Astrocyte (in vitro differentiated cells and primary cell): ENCODE results near the gene CLDN2. TPM values are rescaled to one million over a fixed set of nuclear protein-coding genes. Genes with fewer than 3 reads are reported as not detected.

Source experiments
- DNase-seq: peaks from one replicate; pipeline ENCODE4 v3.0.0-alpha.2; 2010; ENCODE audit warnings: low read depth
- FAIRE-seq: peaks from 2 replicates; lab custom pipeline; 2011; peaks lifted over from hg19 to GRCh38; lab: Jason Lieb, UNC
- H2AFZ ChIP-seq: 2 replicates; pipeline ENCODE4 v1.6.0; 2012; ENCODE audit warnings: low read depth, low read length, inconsistent platforms
- H3K27ac ChIP-seq: 2 replicates; pipeline ENCODE4 v1.5.1; 2011; ENCODE audit warnings: low read depth, low read length, inconsistent platforms
- H3K27me3 ChIP-seq: 2 replicates; pipeline ENCODE4 v1.6.0; 2011; ENCODE audit warnings: low read length, inconsistent platforms; ENCODE audit not compliant: insufficient read depth
- H3K36me3 ChIP-seq: 2 replicates; pipeline ENCODE4 v1.5.1; 2011; ENCODE audit warnings: low read length, inconsistent platforms; ENCODE audit not compliant: insufficient read depth
- H3K4me1 ChIP-seq: 2 replicates; pipeline ENCODE4 v1.5.1; 2011; ENCODE audit warnings: low read length, inconsistent platforms; ENCODE audit not compliant: insufficient read depth
- H3K4me2 ChIP-seq: 2 replicates; pipeline ENCODE4 v1.6.0; 2012; ENCODE audit warnings: low read length, inconsistent platforms
- H3K4me3 ChIP-seq: 2 replicates; pipeline ENCODE4 v1.5.1; 2011; ENCODE audit warnings: low read depth, mild to moderate bottlenecking, low read length, inconsistent platforms; ENCODE audit not compliant: insufficient read depth
- H3K79me2 ChIP-seq: 2 replicates; pipeline ENCODE4 v1.6.0; 2012; ENCODE audit warnings: mild to moderate bottlenecking, low read length, inconsistent platforms; ENCODE audit not compliant: insufficient read depth
- H3K9ac ChIP-seq: 2 replicates; pipeline ENCODE4 v1.6.0; 2012; ENCODE audit warnings: mild to moderate bottlenecking, low read length, inconsistent platforms
- H3K9me3 ChIP-seq: 2 replicates; pipeline ENCODE4 v1.5.1; 2012; ENCODE audit warnings: low read depth, mild to moderate bottlenecking, low read length, inconsistent platforms; ENCODE audit not compliant: insufficient read depth
- H4K20me1 ChIP-seq: 2 replicates; pipeline ENCODE4 v1.6.0; 2012; ENCODE audit warnings: low read length, inconsistent platforms; ENCODE audit not compliant: insufficient read depth
- H3K27ac Mint-ChIP-seq: one replicate; pipeline ENCODE4 v1.8.0; 2021; ENCODE audit warnings: mild to moderate bottlenecking, mixed read lengths; ENCODE audit not compliant: unreplicated experiment
- H3K27me3 Mint-ChIP-seq: one replicate; pipeline ENCODE4 v1.8.0; 2021; ENCODE audit warnings: low read depth, mixed read lengths; ENCODE audit not compliant: unreplicated experiment
- H3K36me3 Mint-ChIP-seq: one replicate; pipeline ENCODE4 v1.8.0; 2021; ENCODE audit warnings: low read depth, mixed read lengths; ENCODE audit not compliant: unreplicated experiment
- H3K4me1 Mint-ChIP-seq: one replicate; pipeline ENCODE4 v1.8.0; 2021; ENCODE audit warnings: low read depth, mixed read lengths; ENCODE audit not compliant: unreplicated experiment
- H3K4me3 Mint-ChIP-seq: one replicate; pipeline ENCODE4 v1.8.0; 2021; ENCODE audit warnings: mild to moderate bottlenecking, moderate library complexity, mixed read lengths; ENCODE audit not compliant: unreplicated experiment
- H3K9me3 Mint-ChIP-seq: one replicate; pipeline ENCODE4 v1.8.0; 2021; ENCODE audit warnings: mild to moderate bottlenecking, mixed read lengths; ENCODE audit not compliant: unreplicated experiment
- EZH2 ChIP-seq: IDR thresholded peaks from 2 replicates; pipeline ENCODE4 v1.6.1; 2012; ENCODE audit warnings: mild to moderate bottlenecking, low read length, inconsistent platforms; ENCODE audit not compliant: insufficient read depth
- total RNA-seq: library from RNA; stranded (reverse); gene quantifications from 2 replicates; pipeline ENCODE4 v1.2.1, GENCODE V29; 2021
- TF ChIP-seq, protein P1 (sequence below): IDR thresholded peaks from 2 replicates; pipeline ENCODE4 v1.5.1; 2011; ENCODE audit warnings: low read depth, mild to moderate bottlenecking, inconsistent platforms, low read length, moderate library complexity; ENCODE audit not compliant: insufficient read depth

CLDN2 gene
- total RNA-seq, 1 donor from 2014 or later = 0.77 TPM

DNA sequence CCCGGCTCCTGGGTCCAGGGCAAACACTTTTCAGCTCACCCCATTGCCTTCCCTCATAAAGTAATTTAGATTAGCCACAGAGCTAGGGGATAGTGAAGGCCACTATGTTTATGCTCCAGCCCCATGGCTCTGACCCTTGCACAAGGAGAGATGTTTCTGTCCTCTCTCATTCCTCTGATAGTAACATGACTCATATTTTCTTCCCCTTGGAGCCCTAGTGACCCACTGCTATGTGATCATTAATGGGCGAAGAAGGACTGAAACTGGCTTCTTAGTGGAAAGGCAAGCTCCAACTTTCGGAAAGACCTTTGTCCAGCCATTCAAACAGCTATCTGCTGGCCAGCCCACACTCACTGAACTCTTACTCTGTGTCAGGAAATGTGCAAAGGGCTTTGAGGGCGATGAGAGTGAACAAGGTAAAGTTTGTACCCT, 12.3 kb downstream of the CLDN2 start:
- H2AFZ ChIP-seq = no peak overlapping the region
- Mint-ChIP-seq H3K4me1 (peaks cover 7% of the 10 kb centered on the region), H3K27me3 (peaks cover 3% of the 10 kb centered on the region), H3K36me3 (no peaks in the 10 kb centered on the region), H3K4me3 (no peak overlapping the region), H3K9me3 (no peaks in the 10 kb centered on the region), H3K27ac (peak overlapping the region; percentile 55)
- H3K27ac ChIP-seq = no peak overlapping the region
- H3K79me2 ChIP-seq = no peaks in the 10 kb centered on the region
- H3K4me3 ChIP-seq = no peak overlapping the region
- DNase-seq (peak; percentile 33), FAIRE-seq (peak; percentile 20)
- H3K9me3 ChIP-seq = no peaks in the 10 kb centered on the region
- H4K20me1 ChIP-seq = no peaks in the 10 kb centered on the region
- no peaks in the 10 kb centered on the region for H3K27me3 ChIP-seq
- peak overlapping the region; percentile 31 for H3K4me2 ChIP-seq
- H3K9ac ChIP-seq = no peak overlapping the region
- peaks cover 21% of the 10 kb centered on the region for H3K4me1 ChIP-seq
- TF ChIP-seq, protein P1, sequence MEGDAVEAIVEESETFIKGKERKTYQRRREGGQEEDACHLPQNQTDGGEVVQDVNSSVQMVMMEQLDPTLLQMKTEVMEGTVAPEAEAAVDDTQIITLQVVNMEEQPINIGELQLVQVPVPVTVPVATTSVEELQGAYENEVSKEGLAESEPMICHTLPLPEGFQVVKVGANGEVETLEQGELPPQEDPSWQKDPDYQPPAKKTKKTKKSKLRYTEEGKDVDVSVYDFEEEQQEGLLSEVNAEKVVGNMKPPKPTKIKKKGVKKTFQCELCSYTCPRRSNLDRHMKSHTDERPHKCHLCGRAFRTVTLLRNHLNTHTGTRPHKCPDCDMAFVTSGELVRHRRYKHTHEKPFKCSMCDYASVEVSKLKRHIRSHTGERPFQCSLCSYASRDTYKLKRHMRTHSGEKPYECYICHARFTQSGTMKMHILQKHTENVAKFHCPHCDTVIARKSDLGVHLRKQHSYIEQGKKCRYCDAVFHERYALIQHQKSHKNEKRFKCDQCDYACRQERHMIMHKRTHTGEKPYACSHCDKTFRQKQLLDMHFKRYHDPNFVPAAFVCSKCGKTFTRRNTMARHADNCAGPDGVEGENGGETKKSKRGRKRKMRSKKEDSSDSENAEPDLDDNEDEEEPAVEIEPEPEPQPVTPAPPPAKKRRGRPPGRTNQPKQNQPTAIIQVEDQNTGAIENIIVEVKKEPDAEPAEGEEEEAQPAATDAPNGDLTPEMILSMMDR = no peak
- TF ChIP-seq EZH2 = no peak
- no peaks in the 10 kb centered on the region for H3K36me3 ChIP-seq

DNA sequence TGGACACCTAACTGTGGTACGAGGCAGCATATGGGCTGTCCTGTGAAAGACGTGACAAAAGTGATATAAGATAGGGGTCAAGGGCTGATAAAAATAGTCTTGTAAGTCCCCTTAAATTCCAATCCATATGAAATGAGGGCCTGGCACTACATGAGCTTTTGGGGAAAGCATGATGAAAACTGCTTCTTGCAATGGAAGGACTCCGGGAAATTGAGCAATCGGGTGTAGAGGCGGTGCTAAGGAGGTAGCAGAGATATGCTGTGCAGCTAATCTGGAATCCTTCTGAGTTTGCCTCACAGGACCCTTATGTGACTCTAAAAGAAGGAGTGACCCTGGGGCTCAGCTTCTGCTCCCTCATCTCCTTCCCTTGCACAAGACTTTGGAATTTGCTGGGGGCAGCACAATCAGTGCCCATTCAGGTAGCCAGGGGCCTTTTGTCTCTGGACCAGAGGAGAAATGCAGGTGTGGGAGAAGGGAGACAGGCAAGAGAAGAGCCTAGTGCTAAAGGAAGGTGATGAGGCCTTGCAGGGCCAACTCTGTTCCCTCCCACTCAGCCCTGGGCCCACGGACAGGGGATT, 12.8 kb downstream of the CLDN2 start:
- Histone ChIP-seq H2AFZ (no peak overlapping the region), H3K9me3 (no peaks in the 10 kb centered on the region), H3K9ac (no peak overlapping the region), H3K79me2 (no peaks in the 10 kb centered on the region), H3K4me2 (peak overlapping the region; percentile 31), H4K20me1 (no peaks in the 10 kb centered on the region), H3K36me3 (no peaks in the 10 kb centered on the region), H3K27ac (no peak overlapping the region), H3K4me3 (no peak overlapping the region), H3K27me3 (no peaks in the 10 kb centered on the region), H3K4me1 (peaks cover 21% of the 10 kb centered on the region)
- no peak for FAIRE-seq
- DNase-seq = peak; percentile 13
- TF ChIP-seq EZH2 = no peak
- TF ChIP-seq, protein P1 = no peak
- H3K27me3 Mint-ChIP-seq = peaks cover 3% of the 10 kb centered on the region
- no peak overlapping the region for H3K4me3 Mint-ChIP-seq
- H3K4me1 Mint-ChIP-seq = peaks cover 7% of the 10 kb centered on the region
- no peaks in the 10 kb centered on the region for H3K36me3 Mint-ChIP-seq
- no peaks in the 10 kb centered on the region for H3K9me3 Mint-ChIP-seq
- no peak overlapping the region for H3K27ac Mint-ChIP-seq

DNA sequence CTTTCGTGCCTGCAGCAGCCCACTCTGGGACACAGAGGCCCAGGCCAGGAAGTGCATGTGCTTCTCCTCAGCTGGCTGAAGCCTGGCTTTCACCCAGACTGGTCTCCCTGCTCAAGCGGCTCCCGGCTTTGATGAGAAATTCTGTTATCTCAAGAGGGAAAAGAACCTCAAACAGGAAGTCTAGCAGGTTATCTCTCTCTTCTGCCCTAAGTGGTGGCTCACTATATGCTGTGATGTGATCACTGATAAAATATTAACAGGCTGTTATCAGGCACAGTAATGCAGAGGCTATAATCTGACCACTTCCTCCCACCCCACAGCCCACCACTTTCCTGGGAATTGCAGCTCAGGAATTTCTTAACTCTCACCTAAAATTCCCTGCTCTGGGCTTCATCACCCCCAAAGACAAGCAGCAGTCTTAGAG, 13.3 kb downstream of the CLDN2 start:
- Mint-ChIP-seq H3K27ac (no peak overlapping the region), H3K9me3 (no peaks in the 10 kb centered on the region)
- no peak for FAIRE-seq

More for the DNA sequence above, 13.3 kb downstream of the CLDN2 start:
- no peaks in the 10 kb centered on the region for H3K27me3 ChIP-seq
- peak overlapping the region; percentile 11 for H3K4me2 ChIP-seq
- H3K27ac ChIP-seq = no peak overlapping the region
- H3K36me3 ChIP-seq = no peaks in the 10 kb centered on the region
- peaks cover 7% of the 10 kb centered on the region for H3K4me1 Mint-ChIP-seq
- peaks cover 21% of the 10 kb centered on the region for H3K4me1 ChIP-seq
- H3K4me3 ChIP-seq = no peak overlapping the region
- TF ChIP-seq EZH2 = no peak
- TF ChIP-seq, protein P1 = no peak
- no peaks in the 10 kb centered on the region for H3K79me2 ChIP-seq
- H3K4me3 Mint-ChIP-seq = no peak overlapping the region
- H3K27me3 Mint-ChIP-seq = peaks cover 2% of the 10 kb centered on the region
- no peak overlapping the region for H2AFZ ChIP-seq
- H4K20me1 ChIP-seq = no peaks in the 10 kb centered on the region
- no peaks in the 10 kb centered on the region for H3K9me3 ChIP-seq
- peak; percentile 47 for DNase-seq
- no peak overlapping the region for H3K9ac ChIP-seq
- no peaks in the 10 kb centered on the region for H3K36me3 Mint-ChIP-seq
